Adrenal gland (tissue), 12 donors: Measurements from ENCODE around the gene IL1RL1. TPM values are rescaled to one million over a fixed set of nuclear protein-coding genes. Genes with fewer than 3 reads are reported as not detected.

ENCODE experiments used
- DNase-seq, 7 donors: peaks; one replicate each; pipeline ENCODE4 v3.0.0-alpha.2; 2019 to 2020
- H3K27ac ChIP-seq, 5 donors: fragments of 200-600 bp; sonication (generic) in 4 of 5; 1 replicate in 3 of 5; 2 replicates in 2 of 5; pipeline versions ENCODE4 v1.5.1 to v1.8.0; 2016 to 2020; ENCODE audit warnings: mild to moderate bottlenecking in 1 of 5
- H3K27me3 ChIP-seq: fragments of 200-600 bp; 2 replicates; pipeline ENCODE4 v1.8.0; 2021
- H3K36me3 ChIP-seq, 2 donors: fragments of 200-600 bp; replicated peaks in 1 of 2; 1 replicate in 1 of 2; 2 replicates in 1 of 2; pipeline versions ENCODE4 v1.5.1 to v1.8.0; 2018 to 2022
- H3K4me1 ChIP-seq, 2 donors: fragments of 200-600 bp; replicated peaks in 1 of 2; 1 replicate in 1 of 2; 2 replicates in 1 of 2; pipeline versions ENCODE4 v1.5.1 to v1.8.0; 2018 to 2021
- H3K4me3 ChIP-seq, 4 donors: fragments of 200-600 bp; sonication (generic) in 3 of 4; one replicate each; pipeline ENCODE4 v1.5.1; 2016 to 2018
- H3K9me3 ChIP-seq, 3 donors: fragments of 200-600 bp; sonication (generic) in 1 of 3; replicated peaks in 1 of 3; 1 replicate in 2 of 3; 2 replicates in 1 of 3; pipeline versions ENCODE4 v1.5.1 to v1.8.0; 2016 to 2021
- POLR2A ChIP-seq, 2 donors: fragments of 450-650 bp; IDR thresholded peaks; one replicate each; pipeline ENCODE4 v1.6.1; 2017; ENCODE audit warnings: antibody characterized with exemption in 2 of 2, mild to moderate bottlenecking in 2 of 2, moderate library complexity in 1 of 2
- WGBS, 4 donors: extraction: QIAGEN DNeasy Blood & Tissue Kit in 2 of 4; methylation state at CpG; one replicate each; pipeline versions ENCODE4 v1.1.5 to v1.1.7; 2013 to 2017; 5-methylcytosine and 5-hydroxymethylcytosine counted together
- intact Hi-C, 2 donors: fragments of 100-400 bp; cut with DNase I; formaldehyde crosslinking; loops; one replicate each; pipeline versions ENCODE4 v1.14.1 to v1.15.0; 2022 to 2023
- polyA plus RNA-seq, 3 donors: library from polyadenylated mRNA; stranded (reverse); fragments of 200-250 nt in 2 of 3; fragments of 350-450 nt in 1 of 3; fragmentation: Illumina TruSeq in 1 of 3; extraction: RNeasy Lipid Tissue Mini Kit (QIAGEN cat#74804) in 1 of 3; gene quantifications; one replicate each; pipeline ENCODE4 v1.2.3, GENCODE V29; 2013 to 2014
- total RNA-seq, 9 donors: library from RNA; depleted of rRNA in 4 of 9; stranded (reverse); fragments of >200 nt in 4 of 9; fragments of 120-200 nt in 1 of 9; fragmentation: NEBNext Ultra II Directional in 1 of 9; extraction: Animal tissue kit (Norgen Biotek cat#: 25700) in 1 of 9; gene quantifications; one replicate each; pipeline versions ENCODE4 v1.1.0 to v1.2.4, GENCODE V29; 2013 to 2023
- TF ChIP-seq, protein P1 (sequence below), 6 experiments: fragments of 450-650 bp in 4 of 6; fragments of 200-600 bp in 2 of 6; sonication (generic) in 1 of 6; IDR thresholded peaks; 1 replicate in 5 of 6; 2 replicates in 1 of 6; pipeline versions ENCODE4 v1.5.1 to v1.8.0; 2016 to 2021; ENCODE audit warnings: antibody characterized with exemption in 6 of 6, mild to moderate bottlenecking in 2 of 6, moderate library complexity in 1 of 6
- donor health status: healthy with polysubstance abuse.
- donor health status: Bipolar disorder and iron deficiency.
- donor health status: DM: yes; HTN: yes; CAD: no.
- donor health status: DM: no; HTN: no; CAD: no.
- donor health status: DM: no; HTN: no; CAD: no.
- donor health status: DM: yes; HTN: yes; CAD: no.

Gene IL1RL1
- total and polyA plus RNA-seq, 12 donors, result 2.1 to 74.8 (median 23.4) TPM

DNA sequence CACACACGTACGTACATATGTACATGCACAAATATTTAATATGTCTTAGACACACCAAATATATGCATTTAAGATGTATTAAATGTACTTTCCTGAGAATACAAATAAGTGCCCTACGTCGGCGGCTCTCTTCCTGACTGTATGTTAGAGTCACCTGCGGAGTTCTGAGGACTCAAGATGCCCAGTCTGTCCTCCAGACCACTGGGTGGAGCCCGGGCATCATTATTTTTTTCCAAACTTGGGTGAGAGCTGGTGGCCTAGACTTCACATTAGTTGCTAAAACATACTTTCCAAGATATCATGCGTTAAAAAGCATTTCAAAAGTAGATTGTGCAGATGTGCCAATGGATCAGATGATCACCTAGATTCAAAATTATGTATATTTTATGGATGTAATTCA, 47.1 kb downstream of the IL1RL1 start:
- WGBS, 4 donors, result 91 to 93% (median 92%) methylated on average over 8 of the region's 8 CpGs
- peaks cover 0 to 4% of the 10 kb centered on the region in 2 donors for H3K4me1 ChIP-seq
- no peak for DNase-seq
- no peaks in the 10 kb centered on the region for H3K36me3 ChIP-seq
- no peaks in the 10 kb centered on the region for H3K9me3 ChIP-seq
- no peak overlapping the region for H3K27ac ChIP-seq
- H3K4me3 ChIP-seq, result no peak overlapping the region
- TF ChIP-seq, protein P1, sequence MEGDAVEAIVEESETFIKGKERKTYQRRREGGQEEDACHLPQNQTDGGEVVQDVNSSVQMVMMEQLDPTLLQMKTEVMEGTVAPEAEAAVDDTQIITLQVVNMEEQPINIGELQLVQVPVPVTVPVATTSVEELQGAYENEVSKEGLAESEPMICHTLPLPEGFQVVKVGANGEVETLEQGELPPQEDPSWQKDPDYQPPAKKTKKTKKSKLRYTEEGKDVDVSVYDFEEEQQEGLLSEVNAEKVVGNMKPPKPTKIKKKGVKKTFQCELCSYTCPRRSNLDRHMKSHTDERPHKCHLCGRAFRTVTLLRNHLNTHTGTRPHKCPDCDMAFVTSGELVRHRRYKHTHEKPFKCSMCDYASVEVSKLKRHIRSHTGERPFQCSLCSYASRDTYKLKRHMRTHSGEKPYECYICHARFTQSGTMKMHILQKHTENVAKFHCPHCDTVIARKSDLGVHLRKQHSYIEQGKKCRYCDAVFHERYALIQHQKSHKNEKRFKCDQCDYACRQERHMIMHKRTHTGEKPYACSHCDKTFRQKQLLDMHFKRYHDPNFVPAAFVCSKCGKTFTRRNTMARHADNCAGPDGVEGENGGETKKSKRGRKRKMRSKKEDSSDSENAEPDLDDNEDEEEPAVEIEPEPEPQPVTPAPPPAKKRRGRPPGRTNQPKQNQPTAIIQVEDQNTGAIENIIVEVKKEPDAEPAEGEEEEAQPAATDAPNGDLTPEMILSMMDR (IDR thresholded peaks at IDR 0.05), result no peak
- TF ChIP-seq POLR2A (IDR thresholded peaks at IDR 0.05), result no peak
- H3K27me3 ChIP-seq, result no peaks in the 10 kb centered on the region
- intact Hi-C loops, result loop anchor here (10.0 kb wide), 2 partner anchors 334 to 474 kb away; no protein-coding TSS in a partner anchor

- no peak for DNase-seq
- no peak overlapping the region for H3K4me3 ChIP-seq
- H3K9me3 ChIP-seq, result no peaks in the 10 kb centered on the region
- peaks cover 0 to 4% of the 10 kb centered on the region in 2 donors for H3K4me1 ChIP-seq
- intact Hi-C loops, result loop anchor here (10.0 kb wide), 2 partner anchors 335 to 475 kb away; no protein-coding TSS in a partner anchor
- no peaks in the 10 kb centered on the region for H3K36me3 ChIP-seq
- no peaks in the 10 kb centered on the region for H3K27me3 ChIP-seq
- no peak overlapping the region for H3K27ac ChIP-seq
- WGBS, 4 donors, result 78 to 90% (median 81%) methylated on average over 3 of the region's 3 CpGs
- TF ChIP-seq, protein P1 (IDR thresholded peaks at IDR 0.05), result no peak
- no peak for TF ChIP-seq POLR2A (IDR thresholded peaks at IDR 0.05)
Measured at GRCh38 chr2:102359527-102359926, 48.2 kb downstream of the IL1RL1 start.

GRCh38 chr2:102361632-102362241, 50.4 kb downstream of the IL1RL1 start:
- TF ChIP-seq, protein P1 (IDR thresholded peaks at IDR 0.05), result no peak
- TF ChIP-seq POLR2A (IDR thresholded peaks at IDR 0.05), result no peak
- H3K4me3 ChIP-seq, result no peak overlapping the region
- 83 to 86% (median 85%) methylated on average over 3 to 5 of the region's 5 CpGs for WGBS, 4 donors
- no peaks in the 10 kb centered on the region for H3K4me1 ChIP-seq
- no peaks in the 10 kb centered on the region for H3K36me3 ChIP-seq
- no peaks in the 10 kb centered on the region for H3K9me3 ChIP-seq
- intact Hi-C loops, result no loop called here
- DNase-seq, result no peak
- no peak overlapping the region for H3K27ac ChIP-seq
- H3K27me3 ChIP-seq, result no peaks in the 10 kb centered on the region

DNA sequence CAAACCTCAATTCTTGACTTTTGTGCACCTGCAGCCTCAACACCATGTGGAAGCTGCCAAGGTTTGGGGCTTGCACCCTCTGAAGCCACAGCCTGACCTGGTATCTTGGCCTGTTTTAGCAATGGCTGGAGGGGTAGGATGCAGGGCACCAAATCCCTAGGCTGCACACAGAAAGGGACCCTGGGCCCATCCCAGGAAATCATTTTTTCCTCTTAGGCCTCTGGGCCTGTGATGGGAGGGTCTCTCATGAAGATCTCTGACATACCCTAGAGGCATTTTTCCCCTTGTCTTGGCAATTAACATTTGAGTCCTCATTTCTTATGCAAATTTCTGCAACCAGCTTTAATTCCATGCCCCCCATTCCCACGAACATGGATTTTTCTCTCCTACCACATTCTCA, 54.4 kb downstream of the IL1RL1 start:
- Histone ChIP-seq H3K27ac (no peak overlapping the region), H3K27me3 (no peaks in the 10 kb centered on the region), H3K9me3 (no peaks in the 10 kb centered on the region), H3K4me3 (no peak overlapping the region), H3K4me1 (no peaks in the 10 kb centered on the region), H3K36me3 (no peaks in the 10 kb centered on the region)
- 67 to 82% (median 72%) methylated on average over 1 of the region's 1 CpG for WGBS, 4 donors
- DNase-seq, result no peak
- intact Hi-C loops, result no loop called here
- TF ChIP-seq POLR2A (IDR thresholded peaks at IDR 0.05), result no peak
- TF ChIP-seq, protein P1 (IDR thresholded peaks at IDR 0.05), result no peak
